CMK (cell line): ENCODE data around the gene POU2F2.

Experiments used
- DNase-seq: peaks from one replicate; pipeline ENCODE4 v3.0.0-alpha.2; 2010; ENCODE audit warnings: low read depth

The POU2F2 gene

DNA sequence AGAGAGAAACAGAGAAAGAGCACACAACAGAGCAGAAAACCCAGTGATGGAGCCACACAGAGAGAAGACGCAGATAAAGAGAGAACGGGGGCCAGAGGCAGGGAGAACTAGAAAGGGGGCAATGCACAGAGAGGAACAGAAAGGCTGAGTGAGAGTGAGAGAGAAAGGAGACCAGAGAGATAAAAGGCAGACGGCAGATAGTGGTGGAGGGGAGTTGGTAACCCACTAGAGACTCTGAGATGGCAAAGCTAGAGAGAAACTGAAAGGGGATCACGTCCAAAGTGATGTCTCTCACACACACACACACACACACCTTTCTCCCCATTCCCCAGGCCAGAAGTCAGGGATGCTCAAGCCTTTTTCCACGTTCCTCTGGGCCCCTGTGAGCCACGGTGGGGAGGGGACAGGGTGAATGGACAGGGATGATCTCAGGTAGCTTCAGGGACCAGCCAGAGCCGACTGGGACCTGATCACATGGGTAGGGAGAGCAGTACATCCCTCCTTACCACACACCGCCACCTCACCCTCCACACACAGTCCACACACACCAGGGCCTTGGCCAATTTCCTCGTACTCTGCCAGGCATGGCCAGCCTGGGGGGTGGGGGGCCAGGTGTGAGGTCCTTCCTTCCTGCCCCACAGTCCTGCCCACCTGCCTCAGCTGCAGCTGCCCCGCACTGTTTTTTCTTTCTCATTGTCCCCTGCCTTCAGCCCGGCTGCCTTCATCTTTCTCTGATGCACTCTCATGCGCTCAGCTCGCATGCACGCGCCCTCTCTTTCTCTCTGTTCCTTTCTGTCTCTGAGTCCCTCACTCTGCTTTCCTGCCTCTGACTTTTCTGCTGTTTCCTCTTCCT is 22.5 kb upstream of the POU2F2 start:
- DNase-seq, result no peak

DNA sequence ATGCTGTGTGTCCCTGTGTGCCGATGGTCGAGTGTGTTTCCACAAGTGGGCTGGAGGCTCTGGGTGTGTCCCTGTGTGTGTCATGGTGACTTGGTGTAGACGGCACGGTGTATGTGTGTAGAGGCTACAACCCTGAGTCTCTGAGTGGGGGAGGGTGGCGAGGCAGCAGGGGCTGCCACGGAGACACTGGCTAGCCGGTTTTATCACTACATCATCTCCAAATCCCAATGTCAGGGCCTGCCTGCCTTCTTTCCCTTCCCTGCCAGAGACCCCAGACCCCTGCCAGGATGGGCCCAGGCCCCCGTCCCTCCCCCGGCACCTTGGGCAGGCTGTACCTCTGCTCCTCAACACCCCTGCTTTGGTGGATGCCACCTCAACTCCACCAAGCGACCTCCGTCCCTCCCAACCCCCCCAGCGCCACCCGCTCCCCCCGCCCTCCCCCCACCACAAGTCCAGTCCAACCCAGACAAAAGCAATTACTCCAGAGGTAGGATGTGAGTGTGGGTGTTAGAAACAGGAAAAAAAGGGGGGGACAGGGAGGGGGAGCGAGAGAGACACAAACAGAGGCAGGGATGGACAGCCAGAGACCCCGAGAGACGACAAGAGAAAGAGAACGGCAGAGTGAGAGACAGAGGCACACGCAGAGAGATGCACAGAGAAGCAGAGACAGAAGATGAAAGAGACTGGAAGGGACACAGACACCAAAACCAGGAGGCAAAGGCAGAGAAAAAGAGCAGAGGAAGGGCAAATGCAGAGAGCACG is 21.6 kb upstream of the POU2F2 start:
- DNase-seq, result no peak

DNA sequence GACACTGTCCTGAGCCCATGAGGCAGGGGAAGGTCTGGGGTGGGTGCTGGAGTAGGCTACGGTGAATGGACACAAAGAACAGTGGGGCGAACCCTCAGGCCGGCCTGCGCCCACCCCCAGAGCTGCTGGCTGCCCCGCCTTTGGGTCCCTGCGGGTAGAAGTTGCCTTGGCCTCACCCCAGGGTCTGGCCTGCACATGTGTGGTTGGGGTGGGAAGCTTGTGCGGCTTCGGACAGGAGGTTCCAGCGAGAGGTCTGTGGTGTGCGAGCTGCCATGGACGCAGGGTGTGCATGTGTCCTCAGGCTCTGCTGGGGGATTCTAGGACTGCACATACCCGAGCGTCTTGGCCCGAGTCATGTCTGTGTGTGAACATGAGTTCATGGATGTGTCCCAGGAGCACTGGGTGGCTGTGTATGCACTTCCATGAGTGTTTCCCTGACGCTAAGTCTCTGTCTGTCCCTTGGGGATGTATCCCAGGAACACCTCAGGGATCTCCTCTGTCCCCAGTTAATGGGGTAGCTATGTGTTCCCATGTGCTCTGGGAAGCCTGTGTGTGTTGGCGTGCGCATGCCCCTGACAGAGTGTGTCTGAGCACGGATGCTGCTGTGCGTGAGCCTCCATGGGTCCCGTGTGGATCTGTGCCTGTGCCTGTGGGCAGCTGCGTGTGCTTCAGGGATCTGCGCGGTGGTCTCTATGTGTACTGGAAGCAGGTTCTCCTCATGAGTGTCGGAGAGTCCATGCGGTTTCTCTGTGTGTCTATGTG is 20.8 kb upstream of the POU2F2 start:
- DNase-seq, result no peak

DNA sequence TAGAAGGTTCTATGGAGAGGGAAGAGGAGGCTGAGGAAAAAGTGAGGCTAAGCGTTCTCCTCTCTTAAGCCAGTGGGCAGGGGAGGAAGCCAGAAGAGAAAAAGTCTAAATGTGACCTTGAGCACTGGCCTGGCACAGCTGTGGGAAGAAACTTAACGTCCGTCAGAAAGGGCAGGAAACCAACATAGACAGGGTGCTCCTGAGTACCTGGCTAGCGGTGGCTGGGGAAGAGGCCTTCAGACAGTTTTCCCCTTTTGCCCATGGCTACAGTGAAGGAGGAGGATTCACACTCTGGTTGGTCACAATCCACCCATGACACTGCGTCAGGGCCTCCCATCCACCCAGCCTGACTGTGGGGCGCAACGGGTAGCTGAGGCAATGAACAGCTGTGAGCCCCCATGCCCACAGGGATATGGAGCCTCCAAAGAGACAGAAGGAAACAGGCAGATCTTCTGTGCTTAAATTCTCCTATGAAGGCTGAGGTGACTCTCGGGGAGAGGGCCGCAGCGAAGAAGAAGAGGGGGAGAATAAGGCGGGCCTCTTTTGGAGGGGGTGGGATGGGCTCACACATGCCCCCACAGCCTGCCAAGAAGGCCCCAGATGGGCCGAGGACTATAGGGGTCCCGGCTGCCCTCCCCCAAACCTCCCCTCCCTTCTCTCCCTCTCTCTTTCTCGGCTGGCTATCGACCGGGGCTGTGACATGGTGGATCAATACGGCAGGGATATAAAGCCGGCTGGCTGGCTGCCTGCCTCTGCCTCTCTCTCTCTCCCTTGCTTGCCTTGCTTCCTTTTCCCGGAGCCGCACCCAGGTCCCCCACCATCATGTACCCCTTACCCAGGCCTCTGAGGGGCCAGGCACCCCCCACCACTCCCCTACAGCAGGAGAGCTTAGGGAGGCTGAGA is 19.8 kb upstream of the POU2F2 start:
- DNase-seq, result no peak

- DNase-seq, result no peak
Measured at GRCh38 chr19:42150911-42151361, 18.7 kb upstream of the POU2F2 start.

GRCh38 chr19:42150364-42150763 is 18.1 kb upstream of the POU2F2 start:
- DNase-seq, result no peak

DNA sequence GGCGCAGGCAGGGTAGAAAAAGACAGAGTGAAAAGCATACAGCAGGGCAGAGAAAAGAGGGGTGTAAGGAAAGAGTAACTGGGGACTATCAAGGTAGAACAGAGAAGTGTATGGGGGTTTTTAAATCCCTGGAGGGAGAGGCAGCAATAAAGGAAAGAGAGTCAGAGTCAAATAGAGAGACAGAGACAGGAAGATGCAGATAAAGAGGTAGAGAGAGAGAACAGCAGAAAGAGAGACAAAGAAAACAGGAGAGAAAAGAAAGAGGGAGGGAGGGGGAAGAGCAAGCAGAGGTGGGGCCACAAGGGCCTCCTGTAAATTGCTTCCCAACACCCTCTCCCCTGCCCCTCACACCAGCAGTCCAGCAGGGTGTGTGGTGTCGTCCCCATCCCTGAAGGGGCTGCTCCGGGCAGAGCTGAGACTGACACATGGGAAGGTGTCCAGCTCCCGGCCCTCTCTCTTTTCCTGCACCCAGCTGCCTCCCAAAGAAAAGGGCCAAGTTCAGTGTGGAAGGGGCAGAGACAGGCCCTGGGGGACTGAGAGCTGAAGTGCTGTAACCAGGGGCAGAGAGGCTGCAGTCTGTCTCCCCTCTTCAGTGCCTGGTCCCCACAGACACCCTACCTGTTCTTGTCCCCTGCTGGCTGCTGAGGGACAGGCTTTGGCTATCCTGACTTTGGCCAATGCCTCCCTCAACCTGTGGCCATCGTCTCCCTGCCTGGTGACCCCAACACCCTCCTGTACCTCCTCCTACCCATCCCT is 17.4 kb upstream of the POU2F2 start:
- DNase-seq, result no peak

GRCh38 chr19:42148266-42148665 is 16.0 kb upstream of the POU2F2 start:
- no peak for DNase-seq

- DNase-seq, result no peak
Measured at GRCh38 chr19:42143341-42144234, 11.3 kb upstream of the POU2F2 start.

DNA sequence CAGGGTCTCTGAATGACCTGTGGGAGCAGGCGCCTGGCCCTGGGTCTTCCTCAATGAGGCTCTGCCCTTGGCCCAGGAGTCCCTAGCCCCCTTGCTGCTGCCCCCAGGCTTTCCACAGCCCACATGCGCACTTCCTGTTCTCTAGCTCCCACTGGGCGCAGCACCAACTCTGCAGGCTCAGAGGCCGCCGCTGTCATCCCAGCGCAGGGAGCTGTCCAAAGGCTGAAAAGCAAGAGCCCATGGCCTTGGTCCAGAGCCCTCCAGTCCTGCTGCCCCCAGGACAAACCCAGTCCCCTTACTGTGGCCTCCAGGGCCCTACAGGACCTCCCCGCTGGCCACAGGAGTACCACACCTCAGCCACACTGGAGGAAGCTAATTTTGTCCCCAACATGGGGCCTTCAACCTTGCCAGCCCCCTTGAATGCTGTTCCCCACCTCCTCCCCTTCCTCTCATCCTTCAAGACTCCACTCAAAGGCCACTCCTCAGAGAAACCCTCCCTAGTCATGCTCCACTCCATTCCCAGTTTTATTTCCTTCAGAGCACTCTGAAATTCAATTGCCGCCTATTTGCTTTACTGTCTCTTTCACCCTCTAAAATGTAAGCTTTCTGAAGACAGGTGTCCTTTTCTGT is 8.0 kb upstream of the POU2F2 start:
- peak; percentile 42 for DNase-seq

DNA sequence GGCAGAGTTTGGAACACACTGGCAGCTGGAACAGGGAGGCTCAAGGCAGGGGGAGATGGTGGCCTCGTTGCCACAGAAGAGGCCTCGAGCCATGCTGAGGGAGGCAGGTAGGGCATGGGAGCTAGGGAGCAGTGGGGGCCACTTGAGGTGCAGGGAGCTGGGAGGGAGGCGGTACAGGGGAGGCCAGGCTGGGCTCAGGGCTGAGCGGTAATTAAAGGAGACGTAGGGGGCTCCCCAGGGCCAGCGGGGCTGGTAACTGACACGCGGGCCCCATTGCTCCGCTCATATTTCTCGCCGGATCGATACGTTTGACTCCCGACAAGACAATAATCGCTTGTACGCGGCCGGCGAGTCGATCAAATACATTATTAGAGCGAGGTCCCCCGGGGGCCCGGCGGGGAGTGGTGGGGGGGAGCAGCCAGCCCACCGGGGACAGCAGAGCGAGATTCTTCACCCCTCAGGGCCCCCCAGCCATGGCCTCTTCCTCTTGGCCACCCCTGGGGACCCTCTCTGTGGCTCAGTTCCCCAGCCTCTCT is 2.4 kb upstream of the POU2F2 start:
- no peak for DNase-seq

GRCh38 chr19:42132851-42133528 is 744 bp upstream of the POU2F2 start:
- peak; percentile 39 for DNase-seq

- no peak for DNase-seq
Measured at GRCh38 chr19:42131149-42132029, 857 bp downstream of the POU2F2 start.

GRCh38 chr19:42130254-42130573 is 2.0 kb downstream of the POU2F2 start:
- no peak for DNase-seq

- DNase-seq, result no peak
Measured at GRCh38 chr19:42129399-42130253, 2.6 kb downstream of the POU2F2 start.

- DNase-seq, result no peak
Measured at GRCh38 chr19:42126574-42126973, 5.7 kb downstream of the POU2F2 start.
